NK-92 treated with Interleukin-12 subunit alpha and Interleukin-12 subunit beta, amount 100 ng/mL, for 24 hours (cell line): ENCODE data around the gene RBM10.
"Not testable (repeated sequence)": the region's sequence is repeated elsewhere in the genome, so short reads cannot be mapped to it uniquely, and the experiment has no call there.

Source experiments
- DNase-seq: peaks from one replicate; lab custom pipeline; 2025; lab: John Stamatoyannopoulos, UW

The RBM10 gene, protein sequence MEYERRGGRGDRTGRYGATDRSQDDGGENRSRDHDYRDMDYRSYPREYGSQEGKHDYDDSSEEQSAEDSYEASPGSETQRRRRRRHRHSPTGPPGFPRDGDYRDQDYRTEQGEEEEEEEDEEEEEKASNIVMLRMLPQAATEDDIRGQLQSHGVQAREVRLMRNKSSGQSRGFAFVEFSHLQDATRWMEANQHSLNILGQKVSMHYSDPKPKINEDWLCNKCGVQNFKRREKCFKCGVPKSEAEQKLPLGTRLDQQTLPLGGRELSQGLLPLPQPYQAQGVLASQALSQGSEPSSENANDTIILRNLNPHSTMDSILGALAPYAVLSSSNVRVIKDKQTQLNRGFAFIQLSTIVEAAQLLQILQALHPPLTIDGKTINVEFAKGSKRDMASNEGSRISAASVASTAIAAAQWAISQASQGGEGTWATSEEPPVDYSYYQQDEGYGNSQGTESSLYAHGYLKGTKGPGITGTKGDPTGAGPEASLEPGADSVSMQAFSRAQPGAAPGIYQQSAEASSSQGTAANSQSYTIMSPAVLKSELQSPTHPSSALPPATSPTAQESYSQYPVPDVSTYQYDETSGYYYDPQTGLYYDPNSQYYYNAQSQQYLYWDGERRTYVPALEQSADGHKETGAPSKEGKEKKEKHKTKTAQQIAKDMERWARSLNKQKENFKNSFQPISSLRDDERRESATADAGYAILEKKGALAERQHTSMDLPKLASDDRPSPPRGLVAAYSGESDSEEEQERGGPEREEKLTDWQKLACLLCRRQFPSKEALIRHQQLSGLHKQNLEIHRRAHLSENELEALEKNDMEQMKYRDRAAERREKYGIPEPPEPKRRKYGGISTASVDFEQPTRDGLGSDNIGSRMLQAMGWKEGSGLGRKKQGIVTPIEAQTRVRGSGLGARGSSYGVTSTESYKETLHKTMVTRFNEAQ

DNA sequence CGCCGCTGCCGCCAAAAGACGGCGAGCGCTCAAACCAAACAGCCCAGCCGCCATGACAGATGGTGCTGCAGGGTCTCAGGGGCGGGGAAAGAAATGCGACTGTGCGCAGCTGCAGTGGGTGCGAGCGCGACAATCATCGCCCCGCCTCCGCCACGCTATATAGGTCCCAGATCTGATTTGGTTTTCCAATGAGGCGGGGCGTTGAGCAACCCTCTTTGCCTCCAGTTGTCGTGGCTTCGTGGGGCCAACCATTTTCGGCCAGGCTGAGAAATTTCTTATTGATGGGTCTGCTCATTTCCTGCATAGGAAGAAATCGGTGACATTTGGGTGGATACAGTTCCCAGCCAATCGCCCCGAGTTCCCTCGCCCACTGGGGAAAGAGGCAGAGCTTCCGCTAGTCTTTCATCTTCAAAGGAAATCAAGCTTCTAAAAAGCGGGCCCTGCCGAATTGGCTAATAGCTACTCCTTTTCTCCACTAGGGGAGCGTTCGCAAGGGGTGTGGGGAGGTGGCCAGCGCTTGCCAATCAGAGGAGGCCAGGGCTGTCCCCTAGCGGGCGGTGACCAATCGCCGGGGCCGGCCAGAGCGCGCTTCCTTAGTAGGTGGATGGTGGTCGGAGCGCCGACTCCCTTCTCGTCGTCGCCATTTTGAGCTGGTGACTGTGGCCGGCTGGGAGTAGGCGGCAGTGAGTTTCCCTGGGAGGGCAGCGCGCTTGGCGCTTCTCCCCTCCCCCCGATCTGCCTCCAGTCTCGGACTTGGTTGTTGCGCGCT, at the start of gene RBM10, which contains the start of gene NDUFB11:
TSS of gene RBM10 (plus strand) at position 596 of the 769 bp plus-strand sequence. CDS start 2,261 bp downstream, outside the sequence.
TSS of gene NDUFB11 (minus strand) at position 77 of the 769 bp plus-strand sequence. CDS start at position 54, 23 bp downstream.
- DNase-seq, result peak; percentile 89

DNA sequence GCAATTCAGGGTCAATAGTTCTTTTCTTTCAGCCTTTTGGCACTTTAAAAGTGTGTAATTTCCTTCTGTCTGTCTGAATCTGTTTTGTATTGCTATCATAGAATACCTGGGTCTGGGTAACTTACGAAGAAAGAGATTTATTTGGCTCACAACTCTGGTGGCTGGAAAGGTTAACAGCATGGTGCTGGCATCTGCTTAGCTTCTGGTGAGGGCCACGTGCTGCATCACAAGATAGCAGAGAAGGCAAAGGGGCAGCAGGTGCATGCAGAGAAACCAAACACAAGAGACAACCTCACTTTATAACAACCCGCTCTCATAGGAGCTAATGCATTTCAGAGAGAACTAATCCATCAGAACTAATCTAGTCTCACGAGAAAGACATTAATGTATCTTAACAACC, 48.0 kb upstream of the RBM10 start:
- DNase-seq, result no peak

DNA sequence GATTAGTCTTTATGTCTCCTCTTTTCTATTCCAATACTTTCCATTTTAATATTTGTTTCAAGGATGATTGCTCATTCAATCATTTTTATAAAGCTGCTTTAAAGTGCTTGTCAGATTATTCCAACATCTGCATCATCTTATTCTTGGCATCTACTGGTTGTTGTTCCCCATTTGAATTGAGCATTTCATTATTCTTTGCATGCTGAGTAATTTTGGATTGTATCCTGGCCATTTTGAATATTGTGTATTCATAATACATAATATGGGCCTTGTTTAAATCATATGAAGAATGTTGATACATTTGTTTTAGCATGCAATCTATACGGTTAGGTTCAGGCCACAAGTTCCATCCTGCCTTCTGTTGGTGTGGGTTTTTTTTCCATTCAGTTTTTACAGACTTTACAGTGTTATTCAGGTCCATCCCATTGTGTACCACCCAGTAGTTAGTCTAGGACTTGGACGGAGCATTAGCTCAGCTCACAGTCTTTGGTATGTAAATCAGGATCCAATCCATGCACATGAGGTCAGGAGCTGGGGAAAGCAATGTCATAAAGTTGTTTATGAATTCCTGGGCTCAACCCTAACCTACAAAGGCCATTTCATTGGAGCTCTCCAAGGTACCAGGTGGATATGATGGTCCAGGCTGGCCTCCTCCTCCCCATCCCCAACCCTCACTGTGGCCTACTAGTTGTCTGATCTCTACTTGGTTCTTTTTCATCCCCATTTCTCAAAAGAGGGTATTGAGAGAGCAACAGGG, 46.5 kb upstream of the RBM10 start:
- DNase-seq, result no peak

DNA sequence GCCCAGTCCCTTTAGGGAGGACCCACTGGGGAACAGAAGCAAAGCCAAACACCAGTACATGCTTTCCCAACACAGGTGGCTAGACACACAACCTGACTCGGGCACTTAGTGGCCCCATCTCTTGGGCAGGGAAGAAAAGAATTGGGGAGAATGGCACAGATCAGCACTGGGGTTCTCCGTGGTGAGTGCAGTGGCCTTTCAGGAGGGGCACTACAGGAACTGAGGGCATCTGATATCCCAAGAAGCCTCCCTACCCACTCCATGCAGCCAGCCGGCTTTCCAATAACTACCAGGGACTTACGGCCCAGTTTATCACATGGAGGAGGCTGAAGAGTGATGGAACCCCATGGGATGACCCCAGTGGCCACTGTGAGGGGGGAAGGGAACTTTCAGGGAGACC, 43.8 kb upstream of the RBM10 start:
- DNase-seq, result no peak

DNA sequence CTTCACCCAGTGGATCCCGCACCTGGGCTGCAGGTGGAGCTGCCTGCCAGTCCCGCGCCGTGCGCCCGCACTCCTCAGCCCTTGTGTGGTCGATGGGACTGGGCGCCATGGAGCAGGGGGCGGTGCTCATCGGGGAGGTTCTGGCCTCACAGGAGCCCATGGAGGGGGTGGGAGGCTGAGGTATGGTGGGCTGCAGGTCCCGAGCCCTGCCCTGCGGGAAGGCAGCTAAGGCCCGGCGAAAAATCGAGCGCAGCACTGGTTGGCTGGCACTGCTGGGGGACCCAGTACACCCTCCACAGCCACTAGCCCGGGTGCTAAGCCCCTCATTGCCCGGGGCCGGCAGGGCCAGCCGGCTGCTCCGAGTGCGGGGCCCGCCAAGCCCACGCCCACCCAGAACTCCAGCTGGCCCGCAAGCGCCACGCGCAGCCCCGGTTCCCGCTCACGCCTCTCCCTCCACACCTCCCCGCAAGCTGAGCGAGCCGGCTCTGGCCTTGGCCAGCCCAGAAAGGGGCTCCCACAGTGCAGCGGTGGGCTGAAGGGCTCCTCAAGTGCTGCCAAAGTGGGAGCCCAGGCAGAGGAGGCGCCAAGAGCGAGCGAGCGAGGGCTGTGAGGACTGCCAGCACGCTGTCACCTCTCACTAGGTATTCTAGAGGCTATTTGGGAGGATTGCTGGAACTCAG, 33.9 kb upstream of the RBM10 start:
- DNase-seq, result not testable (repeated sequence)

DNA sequence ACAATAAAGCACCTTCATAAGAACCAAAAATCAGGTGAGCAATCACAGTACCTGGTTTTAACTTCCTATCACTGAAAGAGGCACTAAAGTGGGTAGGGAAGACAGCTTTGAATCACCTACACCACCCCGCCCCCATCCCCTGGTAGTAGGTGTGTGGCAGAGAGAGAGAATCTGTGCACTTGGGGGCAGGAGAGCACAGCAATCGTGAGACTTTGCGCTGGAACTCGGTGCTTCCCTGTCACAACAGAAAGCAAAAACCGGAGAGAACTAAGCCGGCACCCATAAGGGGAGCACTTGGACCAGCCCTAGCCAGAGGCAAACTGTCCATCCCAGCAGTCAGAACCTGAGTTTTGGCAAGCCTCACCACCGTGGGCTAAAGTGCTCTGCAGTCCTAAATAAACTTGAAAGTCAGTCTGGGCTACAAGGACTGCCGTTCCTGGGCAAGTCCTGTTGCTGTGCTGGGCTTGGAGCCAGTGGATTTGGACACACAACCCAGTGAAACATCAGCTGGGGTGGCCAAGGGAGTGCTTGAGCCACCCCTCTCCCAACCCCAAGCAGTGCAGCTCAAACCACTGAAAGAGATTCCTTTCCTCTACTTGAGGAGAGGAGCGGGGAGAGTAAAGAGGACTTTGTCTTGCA, 32.6 kb upstream of the RBM10 start:
- DNase-seq, result no peak

DNA sequence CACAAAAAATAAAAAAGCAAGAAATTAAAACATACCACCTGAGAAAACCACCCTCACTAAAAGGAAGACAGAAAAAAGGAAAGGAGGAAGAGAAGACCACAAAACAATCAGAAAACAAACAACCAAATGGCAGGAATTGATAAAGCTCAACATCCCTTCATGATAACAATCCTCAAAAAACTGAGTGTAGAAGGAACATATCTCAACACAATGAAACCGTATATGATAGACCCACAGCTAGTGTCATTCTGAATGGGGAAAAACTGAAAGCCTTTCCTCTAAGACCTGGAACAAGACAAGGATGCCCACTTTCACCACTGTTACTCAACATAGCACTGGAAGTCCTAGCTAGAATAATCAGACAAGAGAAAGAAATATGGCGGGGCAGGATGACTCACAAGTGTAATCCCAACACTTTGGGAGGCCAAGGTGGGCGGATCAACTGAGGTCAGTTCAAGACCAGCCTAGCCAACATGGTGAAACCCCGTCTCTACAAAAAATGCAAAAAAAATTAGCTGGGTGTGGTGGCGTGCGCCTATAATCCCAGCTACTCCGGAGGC, 28.4 kb upstream of the RBM10 start:
- not testable (repeated sequence) for DNase-seq

DNA sequence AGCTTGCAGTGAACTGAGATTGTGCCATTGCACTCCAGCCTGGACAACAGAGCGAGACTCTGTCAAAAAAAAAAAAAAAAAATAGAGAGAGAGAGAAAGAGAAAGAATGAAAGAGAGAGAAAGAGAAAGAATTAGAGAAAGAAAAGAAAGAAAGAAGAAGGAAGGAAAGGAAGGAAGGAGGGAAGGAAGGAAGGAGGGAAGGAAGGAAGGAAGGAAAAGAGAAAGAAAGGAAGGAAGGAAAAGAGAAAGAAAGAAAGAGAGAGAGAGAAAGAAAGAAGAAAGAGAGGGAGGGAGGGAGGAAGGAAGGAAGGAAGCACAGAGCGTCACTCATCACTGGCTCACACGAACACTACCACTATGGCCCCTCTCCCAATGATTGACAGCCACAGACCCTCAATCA, 20.6 kb upstream of the RBM10 start:
- not testable (repeated sequence) for DNase-seq

DNA sequence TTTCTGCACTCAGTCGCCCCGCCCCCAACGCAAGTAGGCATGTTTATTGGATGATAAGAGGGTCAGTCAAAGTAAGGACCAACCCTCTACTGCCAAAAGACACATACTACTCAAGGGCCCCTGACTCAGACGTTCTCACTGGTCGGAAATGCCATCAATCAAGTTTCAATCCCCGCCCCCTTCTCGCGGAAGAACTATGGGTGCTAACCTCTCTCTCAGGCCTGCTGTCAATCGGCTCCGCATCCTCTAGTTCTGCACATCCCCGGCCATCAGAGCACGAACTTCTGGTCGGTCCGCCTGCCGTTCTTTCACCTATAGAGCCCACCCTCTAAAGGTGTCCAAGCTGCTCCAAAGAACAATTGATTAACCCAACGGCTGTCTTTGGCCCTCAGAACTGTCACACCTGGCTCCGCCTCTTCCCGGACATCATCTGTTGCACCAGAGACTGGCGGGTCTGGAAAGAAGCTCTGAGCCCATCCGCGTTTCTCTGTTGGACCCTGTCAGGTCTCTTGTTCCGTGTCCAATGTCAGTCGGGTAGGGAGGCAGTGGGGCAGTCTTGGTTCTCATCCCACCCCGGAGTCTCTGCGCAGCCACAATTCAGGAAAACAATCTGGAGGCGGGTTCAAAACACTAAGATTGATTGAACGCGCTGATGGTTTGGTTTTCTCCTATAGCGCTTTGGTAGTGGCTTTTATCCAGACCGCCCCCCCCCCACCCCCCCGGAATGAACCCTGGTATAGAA, 15.7 kb upstream of the RBM10 start:
- peak; percentile 63 for DNase-seq

DNA sequence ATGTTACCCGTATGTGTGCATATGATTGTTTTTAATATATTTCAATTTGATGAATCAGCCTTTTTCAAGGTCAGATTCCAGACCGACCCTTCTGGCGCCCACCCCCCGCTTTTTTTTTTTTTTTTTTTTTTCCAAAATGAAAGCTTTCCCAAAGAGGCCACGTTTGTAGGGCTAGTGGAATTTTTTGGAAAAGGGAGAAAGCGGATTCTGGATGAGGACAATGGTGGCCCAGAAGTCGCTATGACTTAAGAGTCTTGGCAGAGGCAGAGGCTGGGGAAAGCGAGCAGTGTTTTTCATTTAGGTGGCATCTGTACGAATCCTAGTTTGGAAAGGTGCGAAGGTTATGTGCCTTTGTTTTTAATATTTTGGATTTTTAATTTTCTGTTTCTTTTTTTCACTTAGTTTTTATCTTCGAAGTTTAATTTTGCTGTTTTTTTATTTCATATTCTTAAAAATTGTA, 15.1 kb upstream of the RBM10 start:
- no peak for DNase-seq

DNA sequence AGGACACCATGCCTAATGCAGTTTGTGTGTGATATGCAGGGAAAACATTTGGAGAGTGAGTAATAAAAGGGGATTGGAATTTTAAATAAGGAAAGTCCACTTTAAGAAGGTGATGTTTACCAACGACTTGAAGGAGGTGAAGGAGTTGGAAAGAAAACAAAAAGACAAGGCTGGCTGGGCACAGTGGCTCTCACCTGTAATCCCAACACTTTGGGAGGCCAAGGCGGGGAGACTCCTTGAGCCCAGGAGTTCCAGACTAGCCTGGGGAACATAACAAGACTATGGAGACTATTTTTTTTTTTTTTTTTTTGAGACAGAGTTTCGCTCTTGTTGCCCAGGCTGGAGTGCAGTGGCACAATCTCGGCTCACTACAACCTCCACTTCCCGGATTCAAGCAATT, 11.5 kb upstream of the RBM10 start:
- DNase-seq, result no peak

DNA sequence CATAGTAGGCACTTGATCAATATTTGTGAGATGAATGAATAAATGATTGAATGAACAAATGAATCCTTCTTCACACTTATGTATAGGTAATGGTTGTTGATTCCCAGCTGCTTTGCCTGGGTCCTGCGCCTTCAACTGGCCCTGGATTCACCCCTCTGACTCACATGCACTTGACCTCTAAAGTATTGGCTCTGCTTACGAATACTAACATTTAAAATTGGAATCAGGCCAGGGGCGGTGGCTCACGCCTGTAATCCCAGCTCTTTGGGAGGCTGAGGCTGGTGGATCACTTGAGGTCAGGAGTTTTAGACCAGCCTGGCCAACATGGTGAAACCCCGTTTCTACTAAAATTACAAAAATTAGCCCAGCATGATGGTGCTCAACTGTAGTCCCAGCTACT, 9.4 kb upstream of the RBM10 start:
- not testable (repeated sequence) for DNase-seq

DNA sequence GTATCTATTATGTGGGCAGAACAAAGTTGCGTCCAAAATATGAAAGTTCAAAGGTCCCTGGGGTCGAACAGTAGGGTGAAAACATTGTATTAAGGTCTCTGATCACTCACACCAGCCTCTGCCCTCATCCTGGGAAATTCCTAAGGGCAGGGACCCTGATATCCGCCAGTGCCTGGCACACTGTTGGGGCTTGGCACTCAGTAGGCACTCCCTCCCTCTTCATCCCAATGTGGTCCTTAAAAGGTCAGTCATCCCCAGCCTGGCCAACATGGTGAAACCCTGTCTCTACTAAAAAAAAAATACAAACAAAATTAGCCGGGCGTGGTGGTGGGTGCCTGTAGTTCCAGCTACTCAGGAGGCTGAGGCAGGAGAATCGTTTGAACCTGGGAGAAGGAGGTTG, 6.8 kb upstream of the RBM10 start:
- no peak for DNase-seq

DNA sequence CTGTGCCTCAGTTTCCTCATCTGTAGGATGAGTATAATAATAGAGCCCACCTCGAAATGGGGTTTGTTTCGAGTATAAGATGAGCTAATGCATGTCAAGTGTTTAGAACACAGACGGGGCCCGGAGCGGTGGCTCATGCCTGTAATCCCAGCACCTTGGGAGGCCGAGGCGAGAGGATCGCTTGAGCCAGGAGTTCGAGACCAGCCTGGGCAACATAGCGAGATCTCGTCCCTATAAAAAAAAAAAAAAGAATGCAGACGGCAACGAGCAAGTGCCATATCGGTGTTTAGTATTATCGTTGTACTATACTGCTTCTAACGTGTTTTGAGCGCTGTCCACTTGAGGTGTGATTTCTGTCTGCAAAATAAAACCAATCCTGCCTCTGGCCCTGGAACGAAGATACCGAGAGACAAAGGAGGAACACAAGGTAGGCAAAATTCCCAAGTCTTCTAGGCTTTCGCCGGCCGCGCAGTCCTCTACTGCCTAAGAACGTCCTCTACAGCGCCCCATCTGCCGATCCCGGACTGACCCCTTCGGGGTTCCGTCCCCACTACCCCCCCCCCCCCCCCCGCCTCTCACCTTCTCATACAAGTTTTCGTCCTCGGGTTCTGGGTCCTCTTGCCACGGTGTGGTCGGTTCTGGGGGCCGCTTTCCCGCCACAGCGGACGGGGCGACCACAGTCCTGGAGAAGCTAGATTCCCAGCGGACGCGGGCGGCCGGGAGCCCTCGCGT, 961 bp upstream of the RBM10 start:
- DNase-seq, result peak; percentile 17

DNA sequence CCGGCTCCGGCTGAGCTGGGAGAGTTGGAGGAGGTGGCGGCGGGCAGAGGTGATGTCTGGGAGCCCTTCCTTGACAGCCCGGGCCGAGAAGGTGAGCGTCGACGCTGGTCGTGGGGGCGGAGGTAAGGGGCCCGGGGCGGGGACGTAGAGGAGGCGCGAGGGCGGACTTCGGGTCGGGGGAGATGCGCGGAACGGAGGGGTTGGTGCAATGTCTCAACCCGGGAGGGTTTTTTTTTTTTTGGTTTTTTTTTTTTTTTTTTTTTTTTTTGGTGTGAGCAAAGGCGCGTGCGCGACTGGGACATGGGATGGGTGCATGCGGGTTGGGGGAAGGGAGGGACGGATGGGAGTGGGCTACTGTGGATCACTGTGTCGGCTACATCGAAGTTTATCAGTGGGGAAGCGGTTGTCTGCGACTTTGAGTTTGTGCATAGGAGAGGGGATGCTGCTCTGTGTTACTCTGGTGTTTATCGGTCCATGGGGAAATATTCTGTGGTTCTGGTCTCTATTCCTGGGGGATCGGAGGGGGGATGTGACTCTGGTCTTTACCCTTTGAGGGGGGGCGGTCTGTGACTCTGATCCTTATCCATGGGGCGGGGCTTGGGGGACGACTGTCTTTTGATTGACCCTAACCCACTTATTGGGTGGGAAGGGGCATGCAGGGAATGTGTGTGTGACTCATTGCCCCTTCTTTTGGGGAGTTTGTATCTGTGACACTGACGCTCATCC, 537 bp downstream of the RBM10 start:
- peak; percentile 57 for DNase-seq

DNA sequence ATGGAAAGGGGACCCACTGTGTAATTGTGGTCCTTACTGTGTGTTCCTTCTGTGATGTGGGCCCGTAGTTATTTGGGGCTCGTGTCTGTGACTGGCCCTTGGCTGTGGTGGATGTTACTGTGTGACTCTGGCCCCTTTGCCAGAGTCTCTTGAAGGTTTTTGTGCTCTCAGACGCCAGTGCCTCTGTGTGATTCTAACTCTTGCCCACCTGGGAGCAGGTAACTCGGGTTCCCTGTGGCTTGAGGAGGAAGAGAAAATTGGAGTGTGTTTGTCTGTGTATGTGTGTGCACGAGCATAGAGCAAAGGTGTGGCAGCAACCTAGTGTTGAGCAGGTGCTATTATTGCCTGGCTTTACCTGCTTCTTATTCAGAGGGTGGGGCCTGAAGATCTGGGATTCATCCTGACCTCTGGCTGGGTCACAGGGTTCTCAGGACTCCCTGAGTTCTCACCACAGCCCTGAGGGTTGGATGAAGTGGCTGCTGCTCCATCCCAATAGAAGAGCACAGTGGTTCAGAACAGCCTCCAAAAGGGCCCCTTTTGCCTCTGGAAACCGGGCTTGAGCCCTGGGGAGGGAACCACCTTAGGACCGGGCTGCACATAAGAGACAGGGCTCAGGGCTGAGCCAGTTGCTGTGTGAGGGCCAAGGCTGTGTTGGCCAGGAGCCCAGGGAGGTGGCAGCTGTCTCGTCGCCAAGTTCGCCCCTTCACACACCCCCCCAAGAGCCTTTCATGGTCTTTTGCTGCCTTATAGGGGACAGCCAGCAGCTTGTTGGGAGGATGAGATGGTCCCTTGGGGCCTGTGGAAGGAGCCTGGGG, 1.3 kb downstream of the RBM10 start:
- no peak for DNase-seq
